WTC11 (cell line): ENCODE results near the gene DSTYK.

Source experiments
- CREB1 ChIP-seq: sonication (generic); formaldehyde crosslinking; IDR thresholded peaks from 2 replicates; pipeline ENCODE4 v1.8.0; 2023; ENCODE audit warnings: mild to moderate bottlenecking, missing genetic modification reagents
- CREM ChIP-seq: sonication (generic); formaldehyde crosslinking; IDR thresholded peaks from 2 replicates; pipeline ENCODE4 v1.8.1; 2022; ENCODE audit warnings: mild to moderate bottlenecking, missing genetic modification reagents, moderate library complexity
- CTCF ChIP-seq: fragments of 200-600 bp; IDR thresholded peaks from 2 replicates; pipeline ENCODE4 v1.8.0; 2022; ENCODE audit warnings: antibody characterized with exemption
- ESRRA ChIP-seq: sonication (generic); formaldehyde crosslinking; IDR thresholded peaks from 2 replicates; pipeline ENCODE4 v1.8.1; 2022; ENCODE audit warnings: mild to moderate bottlenecking, missing genetic modification reagents, borderline replicate concordance
- FOXK1 ChIP-seq: sonication (generic); formaldehyde crosslinking; IDR thresholded peaks from 2 replicates; pipeline ENCODE4 v1.8.0; 2022; ENCODE audit warnings: mild to moderate bottlenecking, moderate library complexity, missing genetic modification reagents
- IRF1 ChIP-seq: sonication (generic); formaldehyde crosslinking; IDR thresholded peaks from 2 replicates; pipeline ENCODE4 v1.8.0; 2023; ENCODE audit warnings: missing genetic modification reagents
- KAT7 ChIP-seq: sonication (generic); formaldehyde crosslinking; IDR thresholded peaks from 2 replicates; pipeline ENCODE4 v1.8.1; 2023; ENCODE audit warnings: missing genetic modification reagents, mild to moderate bottlenecking, borderline replicate concordance
- NFYB ChIP-seq: sonication (generic); formaldehyde crosslinking; conservative IDR thresholded peaks from 2 replicates; pipeline ENCODE4 v1.8.0; 2022; ENCODE audit warnings: low read depth, missing genetic modification reagents
- PREB ChIP-seq: sonication (generic); formaldehyde crosslinking; IDR thresholded peaks from 2 replicates; pipeline ENCODE4 v1.8.1; 2022; ENCODE audit warnings: mild to moderate bottlenecking, missing genetic modification reagents, moderate library complexity, borderline replicate concordance
- SMAD3 ChIP-seq: sonication (generic); formaldehyde crosslinking; IDR thresholded peaks from 2 replicates; pipeline ENCODE4 v1.8.0; 2022; ENCODE audit warnings: missing genetic modification reagents, mild to moderate bottlenecking, borderline replicate concordance
- TCF7 ChIP-seq: sonication (generic); formaldehyde crosslinking; IDR thresholded peaks from 2 replicates; pipeline ENCODE4 v1.8.0; 2022; ENCODE audit warnings: mild to moderate bottlenecking, low read depth, missing genetic modification reagents, moderate library complexity
- TP53 ChIP-seq: sonication (generic); formaldehyde crosslinking; IDR thresholded peaks from 2 replicates; pipeline ENCODE4 v1.8.1; 2023; ENCODE audit warnings: mild to moderate bottlenecking, missing genetic modification reagents
- USF2 ChIP-seq: sonication (generic); formaldehyde crosslinking; IDR thresholded peaks from 2 replicates; pipeline ENCODE4 v1.8.1; 2023; ENCODE audit warnings: mild to moderate bottlenecking, missing genetic modification reagents, moderate library complexity
- ZSCAN18 ChIP-seq: fragments of 250-450 bp; sonication (Bioruptor Pico); IDR thresholded peaks from 2 replicates; pipeline ENCODE4 v2.1.2; 2022; ENCODE audit warnings: mild to moderate bottlenecking, moderate library complexity

GRCh38 chr1:205204552-205204951 is 7.0 kb downstream of the DSTYK start:
- TF ChIP-seq USF2 (no peak), CREM (CRISPR knock-in tag) (no peak), CTCF (no peak), KAT7 (CRISPR knock-in tag) (no peak), ZSCAN18 (CRISPR knock-in tag) (no peak), ESRRA (CRISPR knock-in tag) (no peak), CREB1 (CRISPR knock-in tag) (no peak), SMAD3 (no peak), TP53 (CRISPR knock-in tag) (no peak), NFYB (CRISPR knock-in tag) (no peak), FOXK1 (CRISPR knock-in tag) (no peak), PREB (CRISPR knock-in tag) (no peak), IRF1 (CRISPR knock-in tag) (no peak), TCF7 (no peak)
